IMR-90 (cell line): ENCODE results near the gene ILF3.

Source experiments
- CEBPB ChIP-seq: IDR thresholded peaks from 2 replicates; pipeline ENCODE4 v1.6.1; 2012; ENCODE audit warnings: low read depth, low read length, improper control_type of control experiment
- FOS ChIP-seq: fragments of 150-350 bp; IDR thresholded peaks from 2 replicates; pipeline ENCODE4 v1.6.1; 2016; ENCODE audit warnings: low read depth, low read length
- MAZ ChIP-seq: IDR thresholded peaks from 2 replicates; pipeline ENCODE4 v1.6.1; 2012; ENCODE audit warnings: low read depth, mild to moderate bottlenecking, low read length, improper control_type of control experiment, moderate library complexity, borderline replicate concordance
- MXI1 ChIP-seq: IDR thresholded peaks from 2 replicates; pipeline ENCODE4 v1.6.1; 2012; ENCODE audit warnings: low read depth, mild to moderate bottlenecking, low read length, moderate library complexity, borderline replicate concordance
- POLR2A ChIP-seq: IDR thresholded peaks from 2 replicates; pipeline ENCODE4 v1.6.1; 2012; ENCODE audit warnings: mild to moderate bottlenecking, low read depth, low read length
- RAD21 ChIP-seq: IDR thresholded peaks from 2 replicates; pipeline ENCODE4 v1.6.1; 2012; ENCODE audit warnings: low read length, improper control_type of control experiment
- RCOR1 ChIP-seq: IDR thresholded peaks from 2 replicates; pipeline ENCODE4 v1.6.1; 2012; ENCODE audit warnings: mild to moderate bottlenecking, low read length, improper control_type of control experiment; ENCODE audit not compliant: insufficient replicate concordance
- RFX5 ChIP-seq: IDR thresholded peaks from 2 replicates; pipeline ENCODE4 v1.8.0; 2012; ENCODE audit warnings: low read depth, mild to moderate bottlenecking, low read length, moderate library complexity
- SMC3 ChIP-seq: fragments of 150-350 bp; IDR thresholded peaks from 2 replicates; pipeline ENCODE4 v1.6.1; 2016; ENCODE audit warnings: low read depth, mild to moderate bottlenecking, antibody characterized with exemption, low read length, moderate library complexity
- TF ChIP-seq, protein P1 (sequence below): conservative IDR thresholded peaks from 2 replicates; pipeline ENCODE4 v1.5.1; 2012; ENCODE audit warnings: mild to moderate bottlenecking, low read depth, low read length, improper control_type of control experiment
- TF ChIP-seq, protein P2 (sequence below): fragments of 150-350 bp; IDR thresholded peaks from 2 replicates; pipeline ENCODE4 v1.6.1; 2017; ENCODE audit warnings: mild to moderate bottlenecking, antibody characterized with exemption, low read length, low read depth

DNA sequence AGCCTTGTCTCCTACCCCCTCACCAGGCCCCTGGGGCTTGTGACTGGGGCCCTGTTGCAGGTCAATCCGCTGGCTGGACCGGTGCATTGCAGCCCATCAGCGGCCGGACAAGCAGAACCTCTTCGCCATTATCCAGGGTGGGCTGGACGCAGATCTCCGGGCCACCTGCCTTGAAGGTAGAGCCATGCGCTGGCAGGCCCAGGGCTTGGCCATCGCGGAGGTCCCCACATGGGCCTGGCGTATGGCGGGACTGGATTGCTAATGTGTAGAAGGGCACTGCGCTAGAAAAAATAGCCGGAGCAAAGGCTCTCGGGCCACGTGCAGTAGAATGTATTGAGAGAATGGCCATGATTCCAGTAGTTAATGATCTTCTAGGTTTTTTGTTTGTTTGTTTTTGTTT is 53.3 kb downstream of the ILF3 start:
- TF ChIP-seq RAD21 (no peak), POLR2A (no peak), MXI1 (no peak), RFX5 (no peak), MAZ (no peak), SMC3 (no peak), RCOR1 (no peak), FOS (no peak), CEBPB (no peak)
- TF ChIP-seq, protein P1, sequence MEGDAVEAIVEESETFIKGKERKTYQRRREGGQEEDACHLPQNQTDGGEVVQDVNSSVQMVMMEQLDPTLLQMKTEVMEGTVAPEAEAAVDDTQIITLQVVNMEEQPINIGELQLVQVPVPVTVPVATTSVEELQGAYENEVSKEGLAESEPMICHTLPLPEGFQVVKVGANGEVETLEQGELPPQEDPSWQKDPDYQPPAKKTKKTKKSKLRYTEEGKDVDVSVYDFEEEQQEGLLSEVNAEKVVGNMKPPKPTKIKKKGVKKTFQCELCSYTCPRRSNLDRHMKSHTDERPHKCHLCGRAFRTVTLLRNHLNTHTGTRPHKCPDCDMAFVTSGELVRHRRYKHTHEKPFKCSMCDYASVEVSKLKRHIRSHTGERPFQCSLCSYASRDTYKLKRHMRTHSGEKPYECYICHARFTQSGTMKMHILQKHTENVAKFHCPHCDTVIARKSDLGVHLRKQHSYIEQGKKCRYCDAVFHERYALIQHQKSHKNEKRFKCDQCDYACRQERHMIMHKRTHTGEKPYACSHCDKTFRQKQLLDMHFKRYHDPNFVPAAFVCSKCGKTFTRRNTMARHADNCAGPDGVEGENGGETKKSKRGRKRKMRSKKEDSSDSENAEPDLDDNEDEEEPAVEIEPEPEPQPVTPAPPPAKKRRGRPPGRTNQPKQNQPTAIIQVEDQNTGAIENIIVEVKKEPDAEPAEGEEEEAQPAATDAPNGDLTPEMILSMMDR = no peak
- TF ChIP-seq, protein P2, sequence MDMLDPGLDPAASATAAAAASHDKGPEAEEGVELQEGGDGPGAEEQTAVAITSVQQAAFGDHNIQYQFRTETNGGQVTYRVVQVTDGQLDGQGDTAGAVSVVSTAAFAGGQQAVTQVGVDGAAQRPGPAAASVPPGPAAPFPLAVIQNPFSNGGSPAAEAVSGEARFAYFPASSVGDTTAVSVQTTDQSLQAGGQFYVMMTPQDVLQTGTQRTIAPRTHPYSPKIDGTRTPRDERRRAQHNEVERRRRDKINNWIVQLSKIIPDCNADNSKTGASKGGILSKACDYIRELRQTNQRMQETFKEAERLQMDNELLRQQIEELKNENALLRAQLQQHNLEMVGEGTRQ = no peak
